OCI-M2 (cell line): Measurements from ENCODE around the gene TRIP10.

ENCODE experiments used
- DNase-seq: peaks from one replicate; lab custom pipeline; 2025; ENCODE audit not compliant: unreplicated experiment; lab: John Stamatoyannopoulos, UW

Gene TRIP10

GRCh38 chr19:6711078-6711361 is 28.5 kb upstream of the TRIP10 start:
- no peak for DNase-seq

GRCh38 chr19:6711605-6712004 is 27.9 kb upstream of the TRIP10 start:
- DNase-seq = no peak

GRCh38 chr19:6712231-6712630 is 27.2 kb upstream of the TRIP10 start:
- no peak for DNase-seq

GRCh38 chr19:6712692-6713670 is 26.5 kb upstream of the TRIP10 start:
- no peak for DNase-seq

- DNase-seq = no peak
Observed at GRCh38 chr19:6713773-6714692, 25.4 kb upstream of the TRIP10 start.

GRCh38 chr19:6714749-6715555 is 24.5 kb upstream of the TRIP10 start:
- no peak for DNase-seq

GRCh38 chr19:6716610-6716970 is 22.9 kb upstream of the TRIP10 start:
- DNase-seq = no peak

GRCh38 chr19:6717036-6717435 is 22.4 kb upstream of the TRIP10 start:
- no peak for DNase-seq

GRCh38 chr19:6717441-6717971 is 22.0 kb upstream of the TRIP10 start:
- no peak for DNase-seq

- DNase-seq = no peak
Observed at GRCh38 chr19:6718111-6718740, 21.3 kb upstream of the TRIP10 start.

- DNase-seq = no peak
Observed at GRCh38 chr19:6718741-6719539, 20.5 kb upstream of the TRIP10 start.

GRCh38 chr19:6719540-6719861 is 20.0 kb upstream of the TRIP10 start:
- no peak for DNase-seq

- no peak for DNase-seq
Observed at GRCh38 chr19:6719992-6720368, 19.5 kb upstream of the TRIP10 start.

GRCh38 chr19:6720369-6721137 is 18.9 kb upstream of the TRIP10 start, which contains the start of gene C3:
TSS of gene C3 (minus strand) at chr19:6720650. CDS start at chr19:6720589, 61 bp downstream.
- no peak for DNase-seq

- DNase-seq = no peak
Observed at GRCh38 chr19:6721138-6721474, 18.4 kb upstream of the TRIP10 start.

GRCh38 chr19:6721773-6722172 is 17.7 kb upstream of the TRIP10 start:
- DNase-seq = no peak

- no peak for DNase-seq
Observed at GRCh38 chr19:6723108-6723618, 16.3 kb upstream of the TRIP10 start.

- no peak for DNase-seq
Observed at GRCh38 chr19:6723738-6724137, 15.7 kb upstream of the TRIP10 start.
